Stimulated activated naive B cell treated with anti-CD40 and anti-IgM and Interleukin-4, amounts not matched to agents 10 μg/mL and 1 μg/mL and 100 μg/mL, for 72 hours (primary cell): ENCODE measurements around the gene TRIM29.

ENCODE experiments used
- ATAC-seq, 2 donors: fragments of 150-1000 bp; cut with Tn5 transposase; replicated peaks; 2 replicates each; pipeline ENCODE4 v1.10.0; 2021; ENCODE audit warnings: moderate library complexity in 1 of 2
- DNase-seq: peaks from one replicate; pipeline ENCODE4 v3.0.0; 2021
- H3K27ac Mint-ChIP-seq: one replicate; pipeline ENCODE4 v1.8.0; 2022; ENCODE audit warnings: mild to moderate bottlenecking, mixed read lengths
- H3K27me3 Mint-ChIP-seq, 2 donors: one replicate each; pipeline ENCODE4 v1.8.0; 2022; ENCODE audit warnings: mixed read lengths in 2 of 2
- H3K36me3 Mint-ChIP-seq, 2 donors: one replicate each; pipeline ENCODE4 v1.8.0; 2022; ENCODE audit warnings: mixed read lengths in 2 of 2, mild to moderate bottlenecking in 1 of 2
- H3K4me1 Mint-ChIP-seq, 2 donors: one replicate each; pipeline ENCODE4 v1.8.0; 2022; ENCODE audit warnings: mixed read lengths in 2 of 2, mild to moderate bottlenecking in 1 of 2
- H3K4me3 Mint-ChIP-seq, 2 donors: one replicate each; pipeline ENCODE4 v1.8.0; 2022; ENCODE audit warnings: mild to moderate bottlenecking in 2 of 2, mixed read lengths in 2 of 2, moderate library complexity in 1 of 2
- H3K9me3 Mint-ChIP-seq, 2 donors: one replicate each; pipeline ENCODE4 v1.8.0; 2022; ENCODE audit warnings: mixed read lengths in 2 of 2, mild to moderate bottlenecking in 1 of 2

TRIM29 gene

GRCh38 chr11:120108785-120109168 lies 29.1 kb downstream of the TRIM29 start:
- ATAC-seq (no peak), DNase-seq (no peak)
- Mint-ChIP-seq H3K27ac (no peak overlapping the region), H3K9me3 (no peaks in the 10 kb centered on the region), H3K27me3 (peaks cover 23 to 32% of the 10 kb centered on the region in 2 donors), H3K36me3 (no peaks in the 10 kb centered on the region), H3K4me3 (no peak overlapping the region), H3K4me1 (no peaks in the 10 kb centered on the region)

GRCh38 chr11:120108154-120108784 lies 29.6 kb downstream of the TRIM29 start:
- no peak overlapping the region for H3K27ac Mint-ChIP-seq
- H3K36me3 Mint-ChIP-seq, result no peaks in the 10 kb centered on the region
- H3K9me3 Mint-ChIP-seq, result no peaks in the 10 kb centered on the region
- no peak overlapping the region for H3K4me3 Mint-ChIP-seq
- ATAC-seq (peak; percentile 89 to 92), DNase-seq (peak; percentile 38)
- no peaks in the 10 kb centered on the region for H3K4me1 Mint-ChIP-seq
- peaks cover 23 to 32% of the 10 kb centered on the region in 2 donors for H3K27me3 Mint-ChIP-seq

GRCh38 chr11:120107692-120108091 lies 30.2 kb downstream of the TRIM29 start:
- H3K27me3 Mint-ChIP-seq, result peaks cover 23 to 32% of the 10 kb centered on the region in 2 donors

GRCh38 chr11:120106354-120107150 lies 31.4 kb downstream of the TRIM29 start:
- no peaks in the 10 kb centered on the region for H3K36me3 Mint-ChIP-seq
- H3K27me3 Mint-ChIP-seq, result peaks cover 20 to 32% of the 10 kb centered on the region in 2 donors
- DNase-seq (no peak), ATAC-seq (no peak)
- H3K27ac Mint-ChIP-seq, result no peak overlapping the region
- no peaks in the 10 kb centered on the region for H3K4me1 Mint-ChIP-seq
- no peak overlapping the region for H3K4me3 Mint-ChIP-seq
- H3K9me3 Mint-ChIP-seq, result no peaks in the 10 kb centered on the region

More at GRCh38 chr11:120107692-120108091, 30.2 kb downstream of the TRIM29 start:
- ATAC-seq, result no peak
- Mint-ChIP-seq H3K4me1 (no peaks in the 10 kb centered on the region), H3K4me3 (no peak overlapping the region), H3K27ac (no peak overlapping the region), H3K9me3 (no peaks in the 10 kb centered on the region), H3K36me3 (no peaks in the 10 kb centered on the region)
- DNase-seq, result no peak

- Mint-ChIP-seq H3K4me1 (no peaks in the 10 kb centered on the region), H3K27me3 (peaks cover 25 to 29% of the 10 kb centered on the region in 2 donors), H3K9me3 (no peaks in the 10 kb centered on the region), H3K27ac (no peak overlapping the region), H3K36me3 (no peaks in the 10 kb centered on the region), H3K4me3 (no peak overlapping the region)
- no peak for ATAC-seq
- DNase-seq, result no peak
Measured at GRCh38 chr11:120105576-120105975, 32.3 kb downstream of the TRIM29 start.

- Mint-ChIP-seq H3K27ac (no peak overlapping the region), H3K36me3 (no peaks in the 10 kb centered on the region), H3K9me3 (no peaks in the 10 kb centered on the region), H3K4me3 (no peak overlapping the region), H3K4me1 (no peaks in the 10 kb centered on the region), H3K27me3 (peaks cover 17 to 35% of the 10 kb centered on the region in 2 donors)
- DNase-seq, result no peak
- ATAC-seq, result no peak
Measured at GRCh38 chr11:120104041-120104565, 33.8 kb downstream of the TRIM29 start.

- H3K4me1 Mint-ChIP-seq, result no peaks in the 10 kb centered on the region
- no peak overlapping the region for H3K4me3 Mint-ChIP-seq
- no peaks in the 10 kb centered on the region for H3K9me3 Mint-ChIP-seq
- H3K27ac Mint-ChIP-seq, result no peak overlapping the region
- no peak for DNase-seq
- no peak for ATAC-seq
- H3K36me3 Mint-ChIP-seq, result no peaks in the 10 kb centered on the region
- peaks cover 17 to 38% of the 10 kb centered on the region in 2 donors for H3K27me3 Mint-ChIP-seq
Measured at GRCh38 chr11:120102864-120103122, 35.1 kb downstream of the TRIM29 start.

GRCh38 chr11:120102050-120102863 lies 35.7 kb downstream of the TRIM29 start:
- H3K27ac Mint-ChIP-seq, result no peak overlapping the region
- H3K9me3 Mint-ChIP-seq, result no peaks in the 10 kb centered on the region
- H3K4me3 Mint-ChIP-seq, result no peak overlapping the region

GRCh38 chr11:120098503-120099020 lies 39.4 kb downstream of the TRIM29 start:
- no peaks in the 10 kb centered on the region for H3K36me3 Mint-ChIP-seq
- no peaks in the 10 kb centered on the region for H3K4me1 Mint-ChIP-seq
- H3K4me3 Mint-ChIP-seq, result no peak overlapping the region
- DNase-seq, result no peak
- ATAC-seq, result no peak
- no peak overlapping the region for H3K27ac Mint-ChIP-seq
- no peaks in the 10 kb centered on the region for H3K9me3 Mint-ChIP-seq
- peaks cover 16 to 28% of the 10 kb centered on the region in 2 donors for H3K27me3 Mint-ChIP-seq

More at GRCh38 chr11:120102050-120102863, 35.7 kb downstream of the TRIM29 start:
- ATAC-seq (no peak), DNase-seq (no peak)
- H3K4me1 Mint-ChIP-seq, result no peaks in the 10 kb centered on the region
- H3K36me3 Mint-ChIP-seq, result no peaks in the 10 kb centered on the region
- H3K27me3 Mint-ChIP-seq, result peaks cover 14 to 36% of the 10 kb centered on the region in 2 donors

GRCh38 chr11:120097721-120098385 lies 40.1 kb downstream of the TRIM29 start:
- Mint-ChIP-seq H3K9me3 (no peaks in the 10 kb centered on the region), H3K4me1 (no peaks in the 10 kb centered on the region), H3K36me3 (no peaks in the 10 kb centered on the region), H3K4me3 (no peak overlapping the region), H3K27ac (no peak overlapping the region), H3K27me3 (peaks cover 16 to 28% of the 10 kb centered on the region in 2 donors)
- no peak for ATAC-seq
- no peak for DNase-seq

GRCh38 chr11:120096369-120097191 lies 41.3 kb downstream of the TRIM29 start:
- Mint-ChIP-seq H3K4me3 (no peak overlapping the region), H3K9me3 (no peaks in the 10 kb centered on the region), H3K4me1 (no peaks in the 10 kb centered on the region), H3K27me3 (peaks cover 17 to 30% of the 10 kb centered on the region in 2 donors), H3K27ac (no peak overlapping the region), H3K36me3 (no peaks in the 10 kb centered on the region)
- ATAC-seq (no peak), DNase-seq (no peak)

GRCh38 chr11:120095516-120095915 lies 42.4 kb downstream of the TRIM29 start:
- Mint-ChIP-seq H3K4me3 (no peak overlapping the region), H3K4me1 (no peaks in the 10 kb centered on the region), H3K27ac (no peak overlapping the region), H3K9me3 (no peaks in the 10 kb centered on the region), H3K36me3 (no peaks in the 10 kb centered on the region), H3K27me3 (peaks cover 17 to 24% of the 10 kb centered on the region in 2 donors)
- no peak for ATAC-seq
- DNase-seq, result no peak

GRCh38 chr11:120091701-120092100 lies 46.2 kb downstream of the TRIM29 start:
- Mint-ChIP-seq H3K36me3 (no peaks in the 10 kb centered on the region), H3K27me3 (peaks cover 15 to 23% of the 10 kb centered on the region in 2 donors), H3K4me3 (no peak overlapping the region), H3K4me1 (no peaks in the 10 kb centered on the region), H3K9me3 (no peaks in the 10 kb centered on the region), H3K27ac (no peak overlapping the region)
- ATAC-seq, result no peak
- no peak for DNase-seq
